ENCODE data around the gene ARID1B. TPM values are rescaled to one million over a fixed set of nuclear protein-coding genes. Genes with fewer than 3 reads are reported as not detected.

ARID1B gene
- total RNA-seq, 1 experiment from 2014 or later, result 58.8 TPM

GRCh38 chr6:156976216-156977127 is 199.3 kb downstream of the ARID1B start:
- Mint-ChIP-seq H3K4me1 (ENCODE audit: low read depth, unreplicated experiment) (peaks cover 7% of the 10 kb centered on the region), H3K4me3 (ENCODE audit: unreplicated experiment) (no peak overlapping the region), H3K27ac (ENCODE audit: unreplicated experiment) (no peak overlapping the region), H3K9me3 (ENCODE audit: unreplicated experiment) (no peaks in the 10 kb centered on the region), H3K36me3 (ENCODE audit: insufficient read depth, unreplicated experiment) (peaks cover 4% of the 10 kb centered on the region), H3K27me3 (ENCODE audit: insufficient read depth, unreplicated experiment) (no peaks in the 10 kb centered on the region)
- DNase-seq, result no peak
- Histone ChIP-seq H3K36me3 (ENCODE audit: control insufficient read depth, insufficient read depth, low read length) (no peaks in the 10 kb centered on the region), H3K4me3 (ENCODE audit: low read depth, low read length) (no peak overlapping the region), H3K27me3 (replicated peaks; ENCODE audit: control insufficient read depth, insufficient read depth, low read length) (no peaks in the 10 kb centered on the region), H3K9me3 (no peaks in the 10 kb centered on the region), H3K4me1 (no peaks in the 10 kb centered on the region)
- TF ChIP-seq CTCF (IDR thresholded peaks at IDR 0.05; ENCODE audit: insufficient read depth in 1 of 2, low read depth in 1 of 2, low read length in 1 of 2, severe bottlenecking in 1 of 2, unreplicated experiment in 1 of 2), result no peak
- POLR2A ChIA-PET, result no interaction called here
- BruUV-seq (replicated peaks), result no TSS peak
- intact Hi-C loops (cut with micrococcal nuclease; ENCODE audit: unreplicated experiment), result no loop called here
- CTCF ChIA-PET, result no interaction called here

GRCh38 chr6:156977527-156978291 is 200.5 kb downstream of the ARID1B start:
- Mint-ChIP-seq H3K9me3 (ENCODE audit: unreplicated experiment) (no peaks in the 10 kb centered on the region), H3K36me3 (ENCODE audit: insufficient read depth, unreplicated experiment) (peaks cover 4% of the 10 kb centered on the region), H3K4me3 (ENCODE audit: unreplicated experiment) (no peak overlapping the region), H3K27me3 (ENCODE audit: insufficient read depth, unreplicated experiment) (no peaks in the 10 kb centered on the region), H3K4me1 (ENCODE audit: low read depth, unreplicated experiment) (peaks cover 7% of the 10 kb centered on the region), H3K27ac (ENCODE audit: unreplicated experiment) (no peak overlapping the region)
- no peaks in the 10 kb centered on the region for H3K27me3 ChIP-seq (replicated peaks; ENCODE audit: control insufficient read depth, insufficient read depth, low read length)
- ChIA-PET POLR2A (no interaction called here), CTCF (no interaction called here)
- H3K36me3 ChIP-seq (ENCODE audit: control insufficient read depth, insufficient read depth, low read length), result no peaks in the 10 kb centered on the region
- H3K9me3 ChIP-seq, result no peaks in the 10 kb centered on the region
- H3K4me3 ChIP-seq (ENCODE audit: low read depth, low read length), result no peak overlapping the region
- intact Hi-C loops (cut with micrococcal nuclease; ENCODE audit: unreplicated experiment), result no loop called here
- DNase-seq, result no peak
- no peak for TF ChIP-seq CTCF (IDR thresholded peaks at IDR 0.05; ENCODE audit: insufficient read depth in 1 of 2, low read depth in 1 of 2, low read length in 1 of 2, severe bottlenecking in 1 of 2, unreplicated experiment in 1 of 2)
- no TSS peak for BruUV-seq (replicated peaks)
- no peaks in the 10 kb centered on the region for H3K4me1 ChIP-seq

DNA sequence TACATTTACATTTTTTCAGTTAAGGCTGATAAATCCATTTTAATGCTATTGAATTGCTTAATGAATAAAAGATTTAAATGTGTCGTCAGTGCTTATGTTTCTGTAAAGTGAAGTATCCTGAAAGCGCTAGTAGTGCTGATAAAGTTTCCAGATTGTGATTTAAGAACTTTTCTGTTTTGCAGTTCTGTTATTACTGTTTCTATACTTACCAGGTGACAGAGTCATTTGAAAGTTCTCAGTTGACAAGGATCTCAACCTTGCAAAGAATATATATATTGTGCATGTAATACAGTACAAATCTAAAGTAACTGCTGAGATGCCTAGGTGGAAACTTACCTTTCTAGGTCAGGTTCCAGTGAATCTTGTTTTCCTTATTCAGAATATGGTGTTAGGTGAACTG is 201.8 kb downstream of the ARID1B start:
- TF ChIP-seq CTCF (IDR thresholded peaks at IDR 0.05; ENCODE audit: insufficient read depth in 1 of 2, low read depth in 1 of 2, low read length in 1 of 2, severe bottlenecking in 1 of 2, unreplicated experiment in 1 of 2), result no peak
- Mint-ChIP-seq H3K4me3 (ENCODE audit: unreplicated experiment) (no peak overlapping the region), H3K36me3 (ENCODE audit: insufficient read depth, unreplicated experiment) (peaks cover 4% of the 10 kb centered on the region), H3K9me3 (ENCODE audit: unreplicated experiment) (no peaks in the 10 kb centered on the region), H3K4me1 (ENCODE audit: low read depth, unreplicated experiment) (peaks cover 13% of the 10 kb centered on the region), H3K27ac (ENCODE audit: unreplicated experiment) (no peak overlapping the region), H3K27me3 (ENCODE audit: insufficient read depth, unreplicated experiment) (no peaks in the 10 kb centered on the region)
- intact Hi-C loops (cut with micrococcal nuclease; ENCODE audit: unreplicated experiment), result no loop called here
- Histone ChIP-seq H3K4me3 (ENCODE audit: low read depth, low read length) (no peak overlapping the region), H3K9me3 (no peaks in the 10 kb centered on the region), H3K36me3 (ENCODE audit: control insufficient read depth, insufficient read depth, low read length) (no peaks in the 10 kb centered on the region), H3K27me3 (replicated peaks; ENCODE audit: control insufficient read depth, insufficient read depth, low read length) (no peaks in the 10 kb centered on the region), H3K4me1 (peaks cover 3% of the 10 kb centered on the region; the same call in 1 of the 2 replicates)
- BruUV-seq (replicated peaks), result no TSS peak
- POLR2A ChIA-PET, result interaction anchor here (0.7 kb wide), 1 partner anchor 108 kb away, joined by 5 read pairs; no protein-coding TSS in a partner anchor
- DNase-seq, result no peak
- CTCF ChIA-PET, result no interaction called here

Data from Caco-2 (cell line).